Measurements from ENCODE around the gene DZIP1L.
"Not testable (repeated sequence)": the region's sequence is repeated elsewhere in the genome, so short reads cannot be mapped to it uniquely, and the experiment has no call there.

The DZIP1L gene

GRCh38 chr3:138114431-138114918 is 933 bp downstream of the DZIP1L start:
- H3K4me3 ChIP-seq (ENCODE audit: low read depth, low read length) = peak overlapping the region; percentile 57
- no peak for DNase-seq (ENCODE audit: low read depth)
- no peak for TF ChIP-seq CTCF (IDR thresholded peaks at IDR 0.05; ENCODE audit: control insufficient read depth, extremely low read depth, insufficient read depth)

- no peak for TF ChIP-seq CTCF (IDR thresholded peaks at IDR 0.05; ENCODE audit: control insufficient read depth, extremely low read depth, insufficient read depth)
- no peak overlapping the region for H3K4me3 ChIP-seq (ENCODE audit: low read depth, low read length)
- no peak for DNase-seq (ENCODE audit: low read depth)
Observed at GRCh38 chr3:138113326-138113725, 2.1 kb downstream of the DZIP1L start.

GRCh38 chr3:138112362-138112761 is 3.0 kb downstream of the DZIP1L start:
- H3K4me3 ChIP-seq (ENCODE audit: low read depth, low read length) = no peak overlapping the region
- no peak for DNase-seq (ENCODE audit: low read depth)
- no peak for TF ChIP-seq CTCF (IDR thresholded peaks at IDR 0.05; ENCODE audit: control insufficient read depth, extremely low read depth, insufficient read depth)

GRCh38 chr3:138105598-138105997 is 9.8 kb downstream of the DZIP1L start:
- no peak for DNase-seq (ENCODE audit: low read depth)
- no peak for TF ChIP-seq CTCF (IDR thresholded peaks at IDR 0.05; ENCODE audit: control insufficient read depth, extremely low read depth, insufficient read depth)
- no peak overlapping the region for H3K4me3 ChIP-seq (ENCODE audit: low read depth, low read length)

GRCh38 chr3:138103466-138103865 is 11.9 kb downstream of the DZIP1L start:
- TF ChIP-seq CTCF (IDR thresholded peaks at IDR 0.05; ENCODE audit: control insufficient read depth, extremely low read depth, insufficient read depth) = no peak

GRCh38 chr3:138101351-138101940 is 14.0 kb downstream of the DZIP1L start:
- TF ChIP-seq CTCF (IDR thresholded peaks at IDR 0.05; ENCODE audit: control insufficient read depth, extremely low read depth, insufficient read depth) = 0 out of 2 replicates have a peak, but pooled peaks have one; percentile 24
- not testable (repeated sequence) for H3K4me3 ChIP-seq (ENCODE audit: low read depth, low read length); DNase-seq (ENCODE audit: low read depth)

More at GRCh38 chr3:138103466-138103865, 11.9 kb downstream of the DZIP1L start:
- no peak for DNase-seq (ENCODE audit: low read depth)
- H3K4me3 ChIP-seq (ENCODE audit: low read depth, low read length) = no peak overlapping the region

GRCh38 chr3:138099417-138099816 is 16.0 kb downstream of the DZIP1L start:
- no peak for TF ChIP-seq CTCF (IDR thresholded peaks at IDR 0.05; ENCODE audit: control insufficient read depth, extremely low read depth, insufficient read depth)
- no peak for DNase-seq (ENCODE audit: low read depth)
- H3K4me3 ChIP-seq (ENCODE audit: low read depth, low read length) = no peak overlapping the region

Data from LNCaP clone FGC (cell line).